OCI-LY3 (cell line): ENCODE measurements around the gene CC2D1A.

ENCODE experiments used
- EZH2phosphoT487 ChIP-seq: fragments of 200-600 bp; shearing (Covaris generic); IDR thresholded peaks from 2 replicates; pipeline ENCODE4 v1.6.1; 2018; ENCODE audit warnings: antibody characterized with exemption, mixed run types, low read depth
- TF ChIP-seq, protein P1 (sequence below): fragments of 200-600, 300-600 bp; sonication (generic); IDR thresholded peaks from 2 replicates; pipeline ENCODE4 v1.5.1; 2014; ENCODE audit warnings: antibody characterized with exemption, low read length, low read depth

DNA sequence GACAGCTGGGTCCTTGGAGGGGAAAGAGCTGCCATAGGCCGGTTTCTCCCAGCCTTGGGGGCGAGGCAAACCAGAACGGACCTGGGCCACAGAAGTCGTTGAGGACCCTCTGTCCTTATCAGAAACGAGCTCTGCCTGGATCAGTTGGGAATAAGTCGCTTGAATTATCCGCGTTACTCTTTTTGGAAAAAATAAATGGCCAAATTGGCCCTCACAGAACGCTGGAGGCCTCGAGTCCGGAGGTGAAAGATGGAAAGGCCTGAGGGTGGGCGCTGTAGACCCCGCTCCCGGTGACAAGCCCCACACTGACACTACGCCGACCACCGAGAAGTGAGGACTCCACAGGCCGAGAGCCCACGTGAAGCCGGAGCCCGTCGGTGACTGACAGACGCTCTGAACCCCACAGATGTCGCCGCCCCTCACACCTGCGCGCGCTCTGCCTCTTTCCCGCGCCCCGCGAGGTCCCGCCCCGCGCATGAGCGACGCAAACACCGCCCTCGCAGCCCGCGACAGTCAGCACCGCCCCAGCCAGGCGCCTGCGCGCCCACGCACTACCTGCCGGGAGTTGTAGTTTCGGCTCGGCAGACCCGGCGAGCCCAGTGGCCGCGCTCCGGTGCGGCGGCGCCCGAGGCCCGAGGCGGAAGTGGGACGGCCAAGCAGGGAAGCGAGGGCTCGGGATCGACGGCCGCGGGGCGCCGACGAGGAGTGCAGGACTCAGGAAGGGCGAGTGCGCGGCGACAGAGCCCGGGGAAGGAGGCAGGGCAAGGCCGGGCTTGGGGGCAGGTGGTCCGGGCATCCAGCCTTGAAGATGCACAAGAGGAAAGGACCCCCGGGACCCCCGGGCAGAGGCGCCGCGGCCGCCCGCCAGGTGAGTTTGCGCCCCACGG lies at the start of gene CC2D1A, which contains the start of gene BRME1:
- TF ChIP-seq, protein P1, sequence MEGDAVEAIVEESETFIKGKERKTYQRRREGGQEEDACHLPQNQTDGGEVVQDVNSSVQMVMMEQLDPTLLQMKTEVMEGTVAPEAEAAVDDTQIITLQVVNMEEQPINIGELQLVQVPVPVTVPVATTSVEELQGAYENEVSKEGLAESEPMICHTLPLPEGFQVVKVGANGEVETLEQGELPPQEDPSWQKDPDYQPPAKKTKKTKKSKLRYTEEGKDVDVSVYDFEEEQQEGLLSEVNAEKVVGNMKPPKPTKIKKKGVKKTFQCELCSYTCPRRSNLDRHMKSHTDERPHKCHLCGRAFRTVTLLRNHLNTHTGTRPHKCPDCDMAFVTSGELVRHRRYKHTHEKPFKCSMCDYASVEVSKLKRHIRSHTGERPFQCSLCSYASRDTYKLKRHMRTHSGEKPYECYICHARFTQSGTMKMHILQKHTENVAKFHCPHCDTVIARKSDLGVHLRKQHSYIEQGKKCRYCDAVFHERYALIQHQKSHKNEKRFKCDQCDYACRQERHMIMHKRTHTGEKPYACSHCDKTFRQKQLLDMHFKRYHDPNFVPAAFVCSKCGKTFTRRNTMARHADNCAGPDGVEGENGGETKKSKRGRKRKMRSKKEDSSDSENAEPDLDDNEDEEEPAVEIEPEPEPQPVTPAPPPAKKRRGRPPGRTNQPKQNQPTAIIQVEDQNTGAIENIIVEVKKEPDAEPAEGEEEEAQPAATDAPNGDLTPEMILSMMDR, result no peak
- no peak for TF ChIP-seq EZH2phosphoT487
